Right renal cortex interstitium (tissue), 3 donors: Measurements from ENCODE around the gene PSMD13. TPM values are rescaled to one million over a fixed set of nuclear protein-coding genes. Genes with fewer than 3 reads are reported as not detected.

Experiments
- DNase-seq, 3 donors: peaks; one replicate each; pipeline ENCODE4 v3.0.0-alpha.2; 2013; ENCODE audit warnings: low read depth in 3 of 3, low spot score in 2 of 3
- polyA plus RNA-seq, 3 donors: library from polyadenylated mRNA; unstranded; fragments of 120-200 nt; gene quantifications; one replicate each; pipeline ENCODE4 v1.2.1, GENCODE V29; 2013; ENCODE audit not compliant: insufficient read length in 3 of 3

Gene PSMD13
- polyA plus RNA-seq, 3 donors = 129 to 144 (median 132) TPM

DNA sequence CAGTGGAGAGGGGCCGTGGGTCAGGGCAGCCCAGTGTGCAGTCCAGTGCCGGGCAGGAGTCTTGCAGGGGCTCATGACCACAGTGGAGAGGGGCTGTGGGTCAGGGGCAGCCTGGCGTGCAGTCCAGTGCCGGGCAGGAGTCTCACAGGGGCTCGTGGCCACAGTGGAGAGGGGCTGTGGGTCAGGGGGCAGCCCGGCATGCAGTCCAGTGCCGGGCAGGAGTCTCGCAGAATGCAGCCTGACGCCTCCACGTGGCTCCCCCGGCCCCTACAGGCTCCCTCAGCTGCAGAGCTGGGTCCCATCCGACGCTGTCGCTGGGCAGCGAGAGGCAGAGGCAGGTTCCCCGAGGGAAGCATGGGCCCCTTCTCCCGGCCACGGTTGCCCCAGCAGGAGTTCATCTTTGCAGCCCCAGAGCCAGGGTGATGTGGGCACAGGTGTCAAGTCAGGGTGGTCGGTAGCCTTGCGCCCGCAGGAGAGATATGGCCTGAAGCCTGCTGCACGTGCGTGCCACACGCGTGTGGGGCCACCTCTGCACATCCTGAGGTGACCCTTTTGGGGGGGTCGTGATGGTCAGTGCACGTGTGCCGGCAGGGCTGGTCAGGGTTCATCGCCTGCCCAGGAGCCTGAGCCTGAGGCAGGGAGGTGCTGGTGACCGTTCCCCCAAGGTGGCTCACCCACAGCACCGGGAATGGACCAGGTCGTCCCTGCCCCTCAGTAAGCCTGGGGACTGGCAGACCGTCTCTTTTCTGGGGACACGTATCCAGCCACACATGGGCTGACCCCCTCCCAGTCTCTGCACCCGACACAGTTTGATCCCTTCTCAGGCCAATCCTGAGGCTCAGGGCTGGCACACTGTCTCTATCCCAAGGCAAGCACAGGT lies 59.6 kb downstream of the PSMD13 start:
- DNase-seq = no peak

DNA sequence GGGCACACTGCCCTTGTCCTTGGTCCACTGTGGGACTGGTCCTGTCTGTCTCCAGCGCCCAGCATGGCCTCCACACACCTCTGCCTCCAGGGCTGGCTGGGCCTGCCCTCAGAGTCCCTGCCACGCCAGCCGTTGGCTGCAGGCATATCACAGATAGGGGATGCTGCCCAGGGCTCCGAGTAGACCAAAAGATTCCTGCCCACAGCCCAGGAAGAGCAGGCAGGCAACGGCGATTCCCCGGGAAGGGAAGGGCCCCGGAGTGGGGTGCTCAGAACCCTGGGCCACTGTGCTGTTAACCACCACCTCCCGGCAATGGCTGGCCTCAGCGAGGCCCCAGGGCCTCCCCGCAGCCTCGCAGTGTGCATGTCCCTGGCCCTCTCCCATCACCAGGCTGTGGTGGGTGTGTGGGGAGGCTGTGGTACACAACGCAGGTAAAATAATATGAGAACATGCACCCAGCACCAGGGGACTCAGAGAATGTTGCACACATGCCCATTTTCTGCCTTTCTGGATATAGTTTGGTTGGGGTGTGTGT lies 60.3 kb downstream of the PSMD13 start:
- no peak for DNase-seq

DNA sequence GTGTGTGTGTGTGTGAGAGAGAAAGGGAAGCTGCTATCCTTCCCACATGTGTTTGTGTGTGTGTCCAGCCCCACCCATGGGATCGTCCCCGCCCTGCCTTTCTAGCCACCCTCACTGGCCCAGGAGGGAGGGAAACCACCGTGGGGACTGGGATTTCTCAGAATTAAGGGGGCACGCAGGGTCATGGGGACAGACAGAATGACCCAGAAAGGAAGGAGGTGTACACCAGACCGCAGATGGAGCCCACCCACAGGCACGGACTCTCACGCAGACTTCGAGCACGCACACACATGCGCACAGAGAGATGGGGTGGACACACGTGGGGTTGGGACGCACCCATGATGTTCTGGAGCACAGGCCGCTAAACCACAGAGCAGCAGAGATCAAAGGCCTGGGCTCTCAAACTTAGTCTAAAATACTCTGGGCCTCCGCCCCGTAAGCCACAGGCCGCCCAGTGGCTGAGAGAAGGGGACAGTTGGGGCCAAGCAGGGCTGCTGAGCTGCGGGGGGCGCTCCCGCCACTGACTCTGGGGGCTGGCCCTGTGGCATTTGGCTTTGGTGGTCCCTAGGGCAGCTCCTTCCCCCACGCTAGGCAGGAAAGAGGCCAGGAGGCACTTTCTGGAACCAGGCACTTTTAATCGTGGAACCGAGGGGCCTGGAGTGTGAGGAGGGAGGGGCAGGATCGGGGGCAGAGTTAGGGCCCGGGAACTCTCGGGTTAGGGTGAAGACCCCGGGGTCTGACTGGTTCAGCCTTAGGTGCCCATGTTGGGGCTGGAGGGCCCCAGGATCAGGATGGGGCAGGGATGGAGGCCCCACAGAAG lies 61.0 kb downstream of the PSMD13 start:
- no peak for DNase-seq

DNA sequence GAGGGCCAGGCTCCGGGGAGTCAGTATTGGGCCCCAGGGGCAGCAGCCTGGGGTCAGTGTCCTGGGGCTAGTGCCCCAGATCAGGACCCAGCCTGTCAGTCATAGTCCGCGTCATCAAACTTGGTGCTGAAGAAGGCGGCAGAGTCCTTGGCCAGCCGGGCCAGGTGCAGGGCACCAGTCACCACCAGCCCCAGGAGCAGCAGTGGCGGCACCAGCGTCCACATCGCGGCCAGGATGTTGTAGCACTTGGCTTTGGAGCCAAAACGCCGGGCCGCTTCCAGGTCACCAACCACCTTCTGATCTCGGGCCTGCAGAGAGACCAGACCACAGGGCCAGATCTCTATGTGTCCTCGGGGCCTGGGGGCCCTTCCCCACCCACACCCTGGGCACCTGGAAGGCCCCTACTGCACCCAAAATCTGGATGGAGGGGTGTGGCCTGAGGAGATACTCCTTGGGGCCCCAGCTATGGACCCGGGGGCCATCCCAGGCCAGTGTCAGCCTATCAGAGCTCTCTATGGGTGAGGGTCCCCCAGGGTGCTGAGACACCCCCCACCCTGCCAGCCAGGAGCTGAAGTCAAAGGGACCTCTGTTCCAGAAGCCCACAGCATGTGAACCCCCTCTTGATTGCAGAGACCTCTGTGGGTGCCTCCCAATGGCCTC lies 61.8 kb downstream of the PSMD13 start:
- DNase-seq = no peak

DNA sequence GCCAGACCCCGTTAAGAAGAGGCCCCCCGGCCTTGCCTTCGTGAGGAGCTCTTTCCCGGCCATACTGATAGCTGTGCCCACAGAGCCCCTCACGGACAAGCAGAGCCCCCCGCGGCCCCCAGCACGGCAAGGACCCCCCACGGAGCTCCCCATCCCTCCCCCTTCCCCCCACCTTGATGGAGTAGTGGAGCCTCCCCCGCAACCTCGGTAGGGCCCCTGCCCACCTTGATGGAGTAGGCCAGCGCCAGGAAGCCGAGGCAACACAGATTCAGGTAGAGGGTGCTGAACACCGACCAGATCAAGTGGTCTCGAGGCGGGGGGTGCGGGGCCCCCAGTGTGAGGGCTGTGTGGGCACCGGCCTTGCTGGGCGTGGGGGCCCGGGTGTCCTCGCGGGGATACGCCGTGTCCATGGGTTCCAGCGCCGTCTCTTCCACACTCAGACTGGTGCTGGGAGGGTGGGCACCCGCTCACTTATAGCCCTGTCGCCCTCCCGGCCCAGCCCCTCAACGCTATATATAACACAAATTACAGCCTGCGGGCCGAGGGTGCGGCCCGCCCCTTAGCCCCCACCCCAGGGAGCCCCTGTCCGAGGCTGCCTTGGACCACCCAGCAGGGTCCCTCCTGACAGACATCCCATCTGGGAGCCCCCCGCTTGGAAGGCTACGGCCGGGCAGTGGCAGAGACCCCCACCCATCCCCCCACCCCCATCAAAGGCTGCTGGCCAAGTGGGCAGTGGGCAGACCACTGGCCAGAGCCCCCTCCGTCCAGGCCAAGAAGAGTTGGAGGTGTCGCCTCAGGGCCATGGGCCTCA lies 62.5 kb downstream of the PSMD13 start, which contains the start of gene IFITM5:
Gene IFITM5 (minus strand): TSS at position 446 of the 811 bp plus-strand sequence. CDS start 36 bp downstream, at position 410.
- no peak for DNase-seq

DNA sequence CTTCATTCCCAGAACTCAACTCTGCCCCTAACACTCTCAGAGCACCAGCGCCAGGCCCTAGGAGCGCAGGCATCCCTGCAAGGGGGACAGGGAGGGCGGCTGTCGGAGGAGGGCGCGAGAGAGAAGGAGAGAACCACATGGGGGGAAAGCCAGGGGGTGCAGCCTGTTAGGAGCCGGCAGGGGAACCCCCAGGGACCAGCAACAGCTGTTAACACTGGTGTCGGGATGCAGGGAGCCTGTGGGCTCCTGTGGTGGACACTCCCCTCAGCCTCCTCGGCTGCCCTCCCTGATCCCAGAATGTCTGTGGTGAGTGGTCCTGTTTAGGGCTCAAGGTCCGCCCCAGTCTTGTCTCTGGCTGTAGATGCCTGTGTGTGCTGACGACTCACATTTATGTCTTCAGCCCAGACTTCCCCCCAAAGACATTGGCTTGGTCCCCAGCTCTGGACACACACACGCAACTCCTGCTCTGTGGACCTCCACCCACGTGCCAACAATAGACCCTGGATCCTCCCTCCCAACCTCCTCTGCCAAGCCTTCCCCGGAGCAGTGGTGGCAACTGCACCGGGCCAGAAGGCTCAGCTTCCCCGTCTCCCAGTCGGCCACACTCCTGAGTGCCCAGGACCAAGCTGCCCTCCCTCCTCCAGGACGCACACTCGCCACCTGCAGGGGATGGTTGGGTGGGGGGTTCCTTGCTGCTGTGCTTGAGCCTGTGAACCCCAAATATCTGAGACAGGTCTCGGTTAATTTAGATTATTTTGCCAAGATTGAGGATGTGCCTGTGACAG lies 63.4 kb downstream of the PSMD13 start:
- no peak for DNase-seq

Other genes starting within 250 kb of the PSMD13 start
- 1 to 10 TPM in 1 of 3 donors, not detected in 2; 1.3 TPM for gene SCGB1C1, start 43.9 kb upstream of the PSMD13 start, polyA plus RNA-seq
- gene BET1L, start 29.6 kb upstream of the PSMD13 start, polyA plus RNA-seq = 10 to 100 TPM; 41.7 to 43.2 (median 41.9) TPM
- gene RIC8A, start 29.3 kb upstream of the PSMD13 start, polyA plus RNA-seq = 10 to 100 TPM; 81.4 to 94.6 (median 84.7) TPM
- gene SIRT3, start 634 bp upstream of the PSMD13 start, polyA plus RNA-seq = 10 to 100 TPM; 23.6 to 27.6 (median 24.8) TPM
- gene NLRP6, start 41.4 kb downstream of the PSMD13 start, polyA plus RNA-seq = under 1 TPM; 0.11 to 0.36 (median 0.25) TPM
- 10 to 100 TPM in 2 of 3 donors, 1 to 10 TPM in 1; 9.1 to 19.2 (median 11.4) TPM for gene PGGHG, start 52.1 kb downstream of the PSMD13 start, polyA plus RNA-seq
- gene IFITM5, start 62.5 kb downstream of the PSMD13 start, polyA plus RNA-seq = not detected
- 100 to 1,000 TPM; 156 to 251 (median 209) TPM for gene IFITM2, start 70.8 kb downstream of the PSMD13 start, polyA plus RNA-seq
- 10 to 100 TPM; 33.9 to 45.6 (median 43.5) TPM for gene IFITM1, start 77.1 kb downstream of the PSMD13 start, polyA plus RNA-seq
- gene IFITM3, start 83.9 kb downstream of the PSMD13 start, polyA plus RNA-seq = 100 to 1,000 TPM; 299 to 430 (median 398) TPM
- 10 to 100 TPM; 45.9 to 50.1 (median 47.4) TPM for gene B4GALNT4, start 132.5 kb downstream of the PSMD13 start, polyA plus RNA-seq
- 1 to 10 TPM; 4.1 to 5.5 (median 4.4) TPM for gene PKP3, start 157.2 kb downstream of the PSMD13 start, polyA plus RNA-seq
- gene SIGIRR, start 178.0 kb downstream of the PSMD13 start, polyA plus RNA-seq = 10 to 100 TPM; 25.0 to 31.9 (median 25.6) TPM
- gene ANO9, start 205.0 kb downstream of the PSMD13 start, polyA plus RNA-seq = 10 to 100 TPM in 1 of 3 donors, 1 to 10 TPM in 2; 6.4 to 10.3 (median 7.0) TPM
- gene PTDSS2, start 213.3 kb downstream of the PSMD13 start, polyA plus RNA-seq = 10 to 100 TPM; 27.0 to 30.6 (median 27.1) TPM